ENCODE data around the gene SEC14L2. TPM values are rescaled to one million over a fixed set of nuclear protein-coding genes. Genes with fewer than 3 reads are reported as not detected.

Gene SEC14L2
- total RNA-seq, 2 donors from 2014 or later = 11.3 to 52.8 TPM

GRCh38 chr22:30423959-30424533 is 27.2 kb downstream of the SEC14L2 start:
- no peaks in the 10 kb centered on the region for H3K27me3 Mint-ChIP-seq
- H3K4me3 Mint-ChIP-seq = peak overlapping the region; percentile 88
- H3K4me1 Mint-ChIP-seq = peaks cover 23% of the 10 kb centered on the region
- peak overlapping the region; percentile 98 for H3K27ac Mint-ChIP-seq
- H3K9me3 Mint-ChIP-seq = no peaks in the 10 kb centered on the region
- H3K36me3 Mint-ChIP-seq (ENCODE audit: low read depth) = peaks cover 90% of the 10 kb centered on the region
- peak; percentile 78 for ATAC-seq (replicated peaks)

- H3K36me3 Mint-ChIP-seq (ENCODE audit: low read depth) = peaks cover 86% of the 10 kb centered on the region
- no peak for ATAC-seq (replicated peaks)
- H3K27me3 Mint-ChIP-seq = no peaks in the 10 kb centered on the region
- peak overlapping the region; percentile 88 for H3K4me3 Mint-ChIP-seq
- H3K27ac Mint-ChIP-seq = peak overlapping the region; percentile 98
- H3K9me3 Mint-ChIP-seq = no peaks in the 10 kb centered on the region
- peaks cover 23% of the 10 kb centered on the region for H3K4me1 Mint-ChIP-seq
These were observed 27.9 kb downstream of the SEC14L2 start for GRCh38 chr22:30424534-30425326.

GRCh38 chr22:30425327-30425615 is 28.5 kb downstream of the SEC14L2 start:
- peak overlapping the region; percentile 98 for H3K27ac Mint-ChIP-seq
- ATAC-seq (replicated peaks) = no peak
- no peaks in the 10 kb centered on the region for H3K9me3 Mint-ChIP-seq
- H3K27me3 Mint-ChIP-seq = no peaks in the 10 kb centered on the region
- H3K4me1 Mint-ChIP-seq = peaks cover 21% of the 10 kb centered on the region
- H3K4me3 Mint-ChIP-seq = peak overlapping the region; percentile 88
- peaks cover 80% of the 10 kb centered on the region for H3K36me3 Mint-ChIP-seq (ENCODE audit: low read depth)

- Mint-ChIP-seq H3K27ac (peak within 1 kb of the TSS; percentile 98), H3K4me1 (peaks cover 16% of the 10 kb centered on the region)
These were observed 29.0 kb downstream of the SEC14L2 start, which contains the start of gene MTFP1 for GRCh38 chr22:30425616-30426387. MTFP1 (plus strand) TSS chr22:30425768; CDS start chr22:30425880, 112 bp downstream.

GRCh38 chr22:30426388-30427353 is 29.9 kb downstream of the SEC14L2 start:
- peak; percentile 44 for ATAC-seq (replicated peaks)
- Mint-ChIP-seq H3K36me3 (ENCODE audit: low read depth) (peaks cover 66% of the 10 kb centered on the region), H3K27me3 (no peaks in the 10 kb centered on the region), H3K4me3 (peak overlapping the region; percentile 88), H3K4me1 (peaks cover 12% of the 10 kb centered on the region), H3K9me3 (no peaks in the 10 kb centered on the region), H3K27ac (peak overlapping the region; percentile 98)

More at GRCh38 chr22:30425616-30426387, 29.0 kb downstream of the SEC14L2 start, which contains the start of gene MTFP1:
- H3K36me3 Mint-ChIP-seq (ENCODE audit: low read depth) = peaks cover 75% of the 10 kb centered on the region
- no peaks in the 10 kb centered on the region for H3K9me3 Mint-ChIP-seq
- H3K27me3 Mint-ChIP-seq = no peaks in the 10 kb centered on the region
- peak within 1 kb of the TSS; percentile 88 for H3K4me3 Mint-ChIP-seq
- ATAC-seq (replicated peaks) = no peak

- Mint-ChIP-seq H3K27ac (peak overlapping the region; percentile 98), H3K9me3 (no peaks in the 10 kb centered on the region), H3K36me3 (ENCODE audit: low read depth) (peaks cover 54% of the 10 kb centered on the region), H3K27me3 (no peaks in the 10 kb centered on the region), H3K4me3 (peak overlapping the region; percentile 88), H3K4me1 (peaks cover under 1% of the 10 kb centered on the region)
- ATAC-seq (replicated peaks) = no peak
These were observed 31.1 kb downstream of the SEC14L2 start for GRCh38 chr22:30427871-30428270.

- no peak overlapping the region for H3K4me3 Mint-ChIP-seq
- peaks cover 5% of the 10 kb centered on the region for H3K4me1 Mint-ChIP-seq
- no peak for ATAC-seq (replicated peaks)
- peaks cover 4% of the 10 kb centered on the region for H3K9me3 Mint-ChIP-seq
- H3K27ac Mint-ChIP-seq = no peak overlapping the region
- peaks cover 41% of the 10 kb centered on the region for H3K36me3 Mint-ChIP-seq (ENCODE audit: low read depth)
- no peaks in the 10 kb centered on the region for H3K27me3 Mint-ChIP-seq
These were observed 33.1 kb downstream of the SEC14L2 start for GRCh38 chr22:30429887-30430286.

- no peak for ATAC-seq (replicated peaks)
- H3K36me3 Mint-ChIP-seq (ENCODE audit: low read depth) = peaks cover 41% of the 10 kb centered on the region
- H3K9me3 Mint-ChIP-seq = peaks cover 11% of the 10 kb centered on the region
- H3K4me1 Mint-ChIP-seq = peaks cover 14% of the 10 kb centered on the region
- H3K27ac Mint-ChIP-seq = no peak overlapping the region
- H3K27me3 Mint-ChIP-seq = no peaks in the 10 kb centered on the region
- no peak overlapping the region for H3K4me3 Mint-ChIP-seq
These were observed 34.1 kb downstream of the SEC14L2 start for GRCh38 chr22:30430933-30431332.

GRCh38 chr22:30432096-30432495 is 35.3 kb downstream of the SEC14L2 start:
- ATAC-seq (replicated peaks) = no peak
- H3K27ac Mint-ChIP-seq = no peak overlapping the region
- peaks cover 16% of the 10 kb centered on the region for H3K9me3 Mint-ChIP-seq

GRCh38 chr22:30432520-30432919 is 35.7 kb downstream of the SEC14L2 start:
- Mint-ChIP-seq H3K36me3 (ENCODE audit: low read depth) (peaks cover 26% of the 10 kb centered on the region), H3K27ac (no peak overlapping the region), H3K4me3 (no peak overlapping the region), H3K27me3 (peaks cover 3% of the 10 kb centered on the region), H3K9me3 (peaks cover 17% of the 10 kb centered on the region), H3K4me1 (peaks cover 15% of the 10 kb centered on the region)
- no peak for ATAC-seq (replicated peaks)

More at GRCh38 chr22:30432096-30432495, 35.3 kb downstream of the SEC14L2 start:
- peaks cover 15% of the 10 kb centered on the region for H3K4me1 Mint-ChIP-seq
- peaks cover 2% of the 10 kb centered on the region for H3K27me3 Mint-ChIP-seq
- H3K4me3 Mint-ChIP-seq = no peak overlapping the region
- peaks cover 30% of the 10 kb centered on the region for H3K36me3 Mint-ChIP-seq (ENCODE audit: low read depth)

- ATAC-seq (replicated peaks) = no peak
- H3K27ac Mint-ChIP-seq = no peak overlapping the region
- H3K4me1 Mint-ChIP-seq = peaks cover 15% of the 10 kb centered on the region
- H3K36me3 Mint-ChIP-seq (ENCODE audit: low read depth) = peaks cover 19% of the 10 kb centered on the region
- no peak overlapping the region for H3K4me3 Mint-ChIP-seq
- H3K9me3 Mint-ChIP-seq = peaks cover 17% of the 10 kb centered on the region
- H3K27me3 Mint-ChIP-seq = peaks cover 5% of the 10 kb centered on the region
These were observed 36.4 kb downstream of the SEC14L2 start for GRCh38 chr22:30433227-30433626.

GRCh38 chr22:30433773-30434172 is 37.0 kb downstream of the SEC14L2 start:
- Mint-ChIP-seq H3K9me3 (peaks cover 17% of the 10 kb centered on the region), H3K36me3 (ENCODE audit: low read depth) (peaks cover 14% of the 10 kb centered on the region), H3K4me1 (peaks cover 15% of the 10 kb centered on the region), H3K27ac (peak overlapping the region; percentile 95), H3K27me3 (peaks cover 10% of the 10 kb centered on the region), H3K4me3 (peak overlapping the region; percentile 95)
- peak; percentile 62 for ATAC-seq (replicated peaks)

- Mint-ChIP-seq H3K27me3 (peaks cover 11% of the 10 kb centered on the region), H3K36me3 (ENCODE audit: low read depth) (peaks cover 9% of the 10 kb centered on the region), H3K4me3 (peak overlapping the region; percentile 95), H3K27ac (peak overlapping the region; percentile 95), H3K4me1 (peaks cover 15% of the 10 kb centered on the region), H3K9me3 (peaks cover 17% of the 10 kb centered on the region)
- no peak for ATAC-seq (replicated peaks)
These were observed 38.0 kb downstream of the SEC14L2 start for GRCh38 chr22:30434843-30435242.

All from activated T-helper 17 cell treated with anti-CD3 and anti-CD28 coated beads, Interleukin-2, amount 50 U/mL, for 72 hours (primary cell).